GM21786 (cell line): Measurements from ENCODE around the gene ENOPH1.

ENCODE experiments used
- ATAC-seq: cut with Tn5 transposase; IDR thresholded peaks from one replicate; pipeline ENCODE4 v1.9.1; 2021; ENCODE audit not compliant: unreplicated experiment

Gene ENOPH1

GRCh38 chr4:82508806-82509428, 78.5 kb downstream of the ENOPH1 start:
- no peak for ATAC-seq

- ATAC-seq, result no peak
These were observed 79.8 kb downstream of the ENOPH1 start for GRCh38 chr4:82510216-82510615.
